Gastrocnemius medialis (tissue), 4 donors: ENCODE data around the gene SYT13.

ENCODE experiments used
- POLR2A ChIP-seq, 2 donors: fragments of 450-650 bp; IDR thresholded peaks; one replicate each; pipeline ENCODE4 v1.6.1; 2017; ENCODE audit warnings: antibody characterized with exemption in 2 of 2, mild to moderate bottlenecking in 2 of 2, moderate library complexity in 2 of 2
- TF ChIP-seq, protein P1 (sequence below), 5 experiments: fragments of 450-650 bp in 3 of 5; fragments of 200-600 bp in 2 of 5; sonication (generic) in 2 of 5; IDR thresholded peaks in 4 of 5; conservative IDR thresholded peaks in 1 of 5; 1 replicate in 4 of 5; 2 replicates in 1 of 5; pipeline ENCODE4 v1.5.1; 2016 to 2019; ENCODE audit warnings: antibody characterized with exemption in 5 of 5, mild to moderate bottlenecking in 3 of 5, moderate library complexity in 3 of 5

GRCh38 chr11:45205978-45206377 lies 80.2 kb downstream of the SYT13 start:
- TF ChIP-seq, protein P1, sequence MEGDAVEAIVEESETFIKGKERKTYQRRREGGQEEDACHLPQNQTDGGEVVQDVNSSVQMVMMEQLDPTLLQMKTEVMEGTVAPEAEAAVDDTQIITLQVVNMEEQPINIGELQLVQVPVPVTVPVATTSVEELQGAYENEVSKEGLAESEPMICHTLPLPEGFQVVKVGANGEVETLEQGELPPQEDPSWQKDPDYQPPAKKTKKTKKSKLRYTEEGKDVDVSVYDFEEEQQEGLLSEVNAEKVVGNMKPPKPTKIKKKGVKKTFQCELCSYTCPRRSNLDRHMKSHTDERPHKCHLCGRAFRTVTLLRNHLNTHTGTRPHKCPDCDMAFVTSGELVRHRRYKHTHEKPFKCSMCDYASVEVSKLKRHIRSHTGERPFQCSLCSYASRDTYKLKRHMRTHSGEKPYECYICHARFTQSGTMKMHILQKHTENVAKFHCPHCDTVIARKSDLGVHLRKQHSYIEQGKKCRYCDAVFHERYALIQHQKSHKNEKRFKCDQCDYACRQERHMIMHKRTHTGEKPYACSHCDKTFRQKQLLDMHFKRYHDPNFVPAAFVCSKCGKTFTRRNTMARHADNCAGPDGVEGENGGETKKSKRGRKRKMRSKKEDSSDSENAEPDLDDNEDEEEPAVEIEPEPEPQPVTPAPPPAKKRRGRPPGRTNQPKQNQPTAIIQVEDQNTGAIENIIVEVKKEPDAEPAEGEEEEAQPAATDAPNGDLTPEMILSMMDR (IDR thresholded peaks at IDR 0.05 in 4 of 5, conservative IDR thresholded peaks at IDR 0.05 in 1 of 5) = no peak
- no peak for TF ChIP-seq POLR2A (IDR thresholded peaks at IDR 0.05)
